HFFc6 (cell line): ENCODE measurements around the gene TUBA8. TPM values are rescaled to one million over a fixed set of nuclear protein-coding genes. Genes with fewer than 3 reads are reported as not detected.

Experiments used
- DNase-seq: peaks from one replicate; pipeline ENCODE4 v3.0.0-alpha.2; 2018
- H3K27ac Mint-ChIP-seq: 2 replicates; pipeline ENCODE4 v1.8.0; 2020; ENCODE audit warnings: mild to moderate bottlenecking, mixed read lengths
- H3K27me3 Mint-ChIP-seq: 2 replicates; pipeline ENCODE4 v1.8.0; 2021; ENCODE audit warnings: mild to moderate bottlenecking, moderate library complexity, mixed read lengths; ENCODE audit not compliant: insufficient read depth
- H3K36me3 Mint-ChIP-seq: 2 replicates; pipeline ENCODE4 v1.8.0; 2021; ENCODE audit warnings: low read depth, mixed read lengths
- H3K4me1 Mint-ChIP-seq: 2 replicates; pipeline ENCODE4 v1.8.0; 2020; ENCODE audit warnings: low read depth, mixed read lengths
- H3K4me3 Mint-ChIP-seq: 2 replicates; pipeline ENCODE4 v1.8.0; 2020; ENCODE audit warnings: mild to moderate bottlenecking, moderate library complexity, mixed read lengths
- H3K9me3 Mint-ChIP-seq: 2 replicates; pipeline ENCODE4 v1.8.0; 2020; ENCODE audit warnings: mild to moderate bottlenecking, mixed read lengths
- CTCF ChIP-seq: fragments of 200-600 bp; sonication (generic); IDR thresholded peaks from 2 replicates; pipeline ENCODE4 v1.5.0; 2021; ENCODE audit warnings: antibody characterized with exemption, mild to moderate bottlenecking
- total RNA-seq, 6 experiments: library from RNA; stranded (reverse); fragmentation: NEBNext Ultra II Directional; extraction: Animal tissue kit (Norgen Biotek cat#: 25700); gene quantifications; 2 replicates in 1 of 6; 3 replicates in 5 of 6; pipeline ENCODE4 v1.2.3, GENCODE V29; 2021

TUBA8 gene
- total RNA-seq, 6 experiments from 2014 or later = 0.14 to 0.43 (median 0.29) TPM

- Mint-ChIP-seq H3K27me3 (peaks cover 8% of the 10 kb centered on the region), H3K9me3 (no peaks in the 10 kb centered on the region; the same call in 1 of the 2 replicates), H3K36me3 (peaks cover 9% of the 10 kb centered on the region; the same call in 1 of the 2 replicates), H3K27ac (no peak overlapping the region), H3K4me1 (0 out of 2 replicates have a peak, but pooled peaks cover 6% of the 10 kb centered on the region), H3K4me3 (no peak overlapping the region)
- no peak for TF ChIP-seq CTCF
- no peak for DNase-seq
Observed at GRCh38 chr22:18110954-18111758, 547 bp downstream of the TUBA8 start.

- TF ChIP-seq CTCF = no peak
- no peak overlapping the region for H3K4me3 Mint-ChIP-seq
- 0 out of 2 replicates have a peak, but pooled peaks cover 6% of the 10 kb centered on the region for H3K4me1 Mint-ChIP-seq
- H3K27me3 Mint-ChIP-seq = peaks cover 8% of the 10 kb centered on the region
- H3K9me3 Mint-ChIP-seq = no peaks in the 10 kb centered on the region
- DNase-seq = no peak
- H3K36me3 Mint-ChIP-seq = 0 out of 2 replicates have a peak, but pooled peaks cover 5% of the 10 kb centered on the region
- no peak overlapping the region for H3K27ac Mint-ChIP-seq
Observed at GRCh38 chr22:18111759-18112330, 1.2 kb downstream of the TUBA8 start.

- Mint-ChIP-seq H3K4me1 (0 out of 2 replicates have a peak, but pooled peaks cover 6% of the 10 kb centered on the region), H3K4me3 (no peak overlapping the region), H3K27ac (no peak overlapping the region), H3K36me3 (no peaks in the 10 kb centered on the region), H3K9me3 (no peaks in the 10 kb centered on the region), H3K27me3 (peaks cover 8% of the 10 kb centered on the region)
- TF ChIP-seq CTCF = no peak
- DNase-seq = no peak
Observed at GRCh38 chr22:18112440-18112839, 1.8 kb downstream of the TUBA8 start.

GRCh38 chr22:18113680-18114394 is 3.2 kb downstream of the TUBA8 start:
- TF ChIP-seq CTCF = no peak
- Mint-ChIP-seq H3K36me3 (no peaks in the 10 kb centered on the region), H3K9me3 (no peaks in the 10 kb centered on the region), H3K4me3 (no peak overlapping the region), H3K4me1 (0 out of 2 replicates have a peak, but pooled peaks cover 6% of the 10 kb centered on the region), H3K27ac (no peak overlapping the region), H3K27me3 (peaks cover 8% of the 10 kb centered on the region)
- no peak for DNase-seq

GRCh38 chr22:18114495-18114894 is 3.9 kb downstream of the TUBA8 start:
- DNase-seq = no peak
- TF ChIP-seq CTCF = no peak
- Mint-ChIP-seq H3K36me3 (no peaks in the 10 kb centered on the region), H3K27me3 (peaks cover 8% of the 10 kb centered on the region), H3K4me3 (no peak overlapping the region), H3K9me3 (no peaks in the 10 kb centered on the region), H3K4me1 (0 out of 2 replicates have a peak, but pooled peaks cover 6% of the 10 kb centered on the region), H3K27ac (no peak overlapping the region)
